HepG2 (cell line): ENCODE measurements around the gene ARHGDIA. TPM values are rescaled to one million over a fixed set of nuclear protein-coding genes. Genes with fewer than 3 reads are reported as not detected.

ENCODE experiments used
- DNMT3B ChIP-seq: conservative IDR thresholded peaks from 2 replicates; pipeline ENCODE4 v1.6.1; 2016; ENCODE audit warnings: missing biosample characterization, control low read depth
- HOXA3 ChIP-seq: sonication (generic); formaldehyde crosslinking; IDR thresholded peaks from 2 replicates; pipeline ENCODE4 v1.5.0; 2020; ENCODE audit warnings: missing genetic modification reagents
- HOXA7 ChIP-seq: sonication (generic); formaldehyde crosslinking; IDR thresholded peaks from 2 replicates; pipeline ENCODE4 v1.8.1; 2022; ENCODE audit warnings: mild to moderate bottlenecking, missing genetic modification reagents, moderate library complexity
- HOXA9 ChIP-seq: sonication (generic); formaldehyde crosslinking; IDR thresholded peaks from 2 replicates; pipeline ENCODE4 v1.8.1; 2022; ENCODE audit warnings: missing genetic modification reagents, mild to moderate bottlenecking, moderate library complexity, borderline replicate concordance
- JDP2 ChIP-seq: sonication (generic); formaldehyde crosslinking; IDR thresholded peaks from 2 replicates; pipeline ENCODE4 v1.8.1; 2022; ENCODE audit warnings: missing genetic modification reagents, borderline replicate concordance
- KDM6A ChIP-seq: IDR thresholded peaks from 2 replicates; pipeline ENCODE4 v1.6.1; 2016; ENCODE audit warnings: low read depth
- MTF2 ChIP-seq: sonication (generic); formaldehyde crosslinking; IDR thresholded peaks from 2 replicates; pipeline ENCODE4 v1.5.0; 2020; ENCODE audit warnings: missing genetic modification reagents, borderline replicate concordance
- NCOA1 ChIP-seq: sonication (generic); formaldehyde crosslinking; IDR thresholded peaks from 2 replicates; pipeline ENCODE4 v1.9.0; 2021; ENCODE audit warnings: missing genetic modification reagents
- ZBTB38 ChIP-seq: sonication (generic); formaldehyde crosslinking; IDR thresholded peaks from 2 replicates; pipeline ENCODE4 v1.5.1; 2020; ENCODE audit warnings: mild to moderate bottlenecking, missing genetic modification reagents
- ZBTB40 ChIP-seq, 2 experiments: fragments of 450-650 bp in 1 of 2; sonication (generic) in 1 of 2; formaldehyde crosslinking in 1 of 2; IDR thresholded peaks; 2 replicates each; pipeline versions ENCODE4 v1.6.1 to v1.8.0; 2016 to 2022; ENCODE audit warnings: antibody characterized with exemption in 1 of 2, mild to moderate bottlenecking in 1 of 2, missing genetic modification reagents in 1 of 2
- ZBTB8A ChIP-seq: sonication (generic); formaldehyde crosslinking; IDR thresholded peaks from 2 replicates; pipeline ENCODE4 v1.4.0; 2020; ENCODE audit warnings: mild to moderate bottlenecking, low read depth, missing genetic modification reagents, borderline replicate concordance
- ZFX ChIP-seq: sonication (generic); formaldehyde crosslinking; IDR thresholded peaks from 2 replicates; pipeline ENCODE4 v1.4.0; 2020; ENCODE audit warnings: mild to moderate bottlenecking, low read depth, missing genetic modification reagents, moderate library complexity
- ZNF18 ChIP-seq: sonication (generic); formaldehyde crosslinking; IDR thresholded peaks from 2 replicates; pipeline ENCODE4 v1.8.0; 2022; ENCODE audit warnings: mild to moderate bottlenecking, missing genetic modification reagents; ENCODE audit not compliant: insufficient replicate concordance
- ZNF232 ChIP-seq: sonication (generic); formaldehyde crosslinking; IDR thresholded peaks from 2 replicates; pipeline ENCODE4 v1.4.0; 2020; ENCODE audit warnings: missing genetic modification reagents, borderline replicate concordance
- ZNF280D ChIP-seq: sonication (generic); formaldehyde crosslinking; IDR thresholded peaks from 2 replicates; pipeline ENCODE4 v1.5.1; 2020; ENCODE audit warnings: mild to moderate bottlenecking, missing genetic modification reagents
- ZNF644 ChIP-seq: IDR thresholded peaks from 2 replicates; pipeline ENCODE4 v1.6.1; 2016; ENCODE audit warnings: low read depth
- ZSCAN30 ChIP-seq: sonication (generic); formaldehyde crosslinking; IDR thresholded peaks from 2 replicates; pipeline ENCODE4 v1.5.0; 2020; ENCODE audit warnings: mild to moderate bottlenecking, missing genetic modification reagents
- polyA plus RNA-seq, 8 experiments: library from polyadenylated mRNA; depleted of rRNA in 3 of 8; stranded (reverse) in 7 of 8; unstranded in 1 of 8; fragments of >200 nt; fragmentation: Illumina TruSeq in 4 of 8; extraction: Trizol in 4 of 8; gene quantifications; 2 replicates each; pipeline versions ENCODE4 v1.2.1 to v1.2.3, GENCODE V29; 2011 to 2016; ENCODE audit warnings: low read depth in 4 of 8, missing spikeins in 1 of 8, mixed read lengths in 1 of 8; ENCODE audit not compliant: insufficient read depth in 1 of 8
- total RNA-seq, 5 experiments: library from RNA; depleted of rRNA; stranded (reverse); fragments of >200 nt; fragmentation: Illumina TruSeq; extraction: Trizol; gene quantifications; 2 replicates each; pipeline ENCODE4 v1.2.3, GENCODE V29; 2016; ENCODE audit warnings: low read depth in 1 of 5

ARHGDIA gene
- total and polyA plus RNA-seq, 2 of the 13 experiments (the other 11 are each of a cell fraction or from before 2014, with no cell fraction given): 40.0 to 64.0 TPM

GRCh38 chr17:81910840-81911276, 39.7 kb upstream of the ARHGDIA start (continued):
- TF ChIP-seq ZBTB40 (IDR thresholded peaks at IDR 0.05): no peak
- no peak for TF ChIP-seq ZBTB40 (CRISPR knock-in tag; IDR thresholded peaks at IDR 0.05)
- TF ChIP-seq HOXA7 (CRISPR knock-in tag): no peak
- TF ChIP-seq ZBTB38: no peak
- no peak for TF ChIP-seq NCOA1
- TF ChIP-seq KDM6A (CRISPR knock-in tag): no peak
- TF ChIP-seq ZNF280D (CRISPR knock-in tag): no peak
- no peak for TF ChIP-seq ZBTB8A (CRISPR knock-in tag)
- TF ChIP-seq MTF2 (CRISPR knock-in tag): no peak
- no peak for TF ChIP-seq HOXA3 (CRISPR knock-in tag)
- no peak for TF ChIP-seq DNMT3B (CRISPR knock-in tag)
- no peak for TF ChIP-seq ZFX
- no peak for TF ChIP-seq ZNF232 (CRISPR knock-in tag)
- TF ChIP-seq ZSCAN30: no peak
- TF ChIP-seq JDP2 (CRISPR knock-in tag): no peak
- TF ChIP-seq HOXA9: no peak
- TF ChIP-seq ZNF18 (CRISPR knock-in tag): no peak
- no peak for TF ChIP-seq ZNF644 (CRISPR knock-in tag)
